Colonic mucosa (tissue), 4 donors: Measurements from ENCODE around the gene POMP. TPM values are rescaled to one million over a fixed set of nuclear protein-coding genes. Genes with fewer than 3 reads are reported as not detected.

ENCODE experiments used
- DNase-seq: peaks from one replicate; pipeline ENCODE4 v3.0.0-alpha.2; 2020
- H3K27ac ChIP-seq: fragments of 200-600 bp; one replicate; pipeline ENCODE4 v1.8.0; 2021
- H3K27me3 ChIP-seq: fragments of 200-600 bp; one replicate; pipeline ENCODE4 v1.8.0; 2021
- H3K36me3 ChIP-seq: fragments of 200-600 bp; one replicate; pipeline ENCODE4 v1.8.0; 2021
- H3K4me1 ChIP-seq: fragments of 200-600 bp; one replicate; pipeline ENCODE4 v1.8.0; 2021; ENCODE audit warnings: mild to moderate bottlenecking
- H3K4me3 ChIP-seq: fragments of 200-600 bp; one replicate; pipeline ENCODE4 v1.8.0; 2021
- H3K9ac ChIP-seq, 2 donors: one replicate each; pipeline ENCODE4 v1.7.0; 2013; ENCODE audit warnings: control low read depth in 2 of 2, low read depth in 2 of 2, low read length in 2 of 2
- H3K9me3 ChIP-seq: fragments of 200-600 bp; one replicate; pipeline ENCODE4 v1.8.0; 2021
- intact Hi-C: fragments of 100-400 bp; cut with DNase I; formaldehyde crosslinking; loops from one replicate; pipeline ENCODE4 v1.14.1; 2022
- total RNA-seq, 2 donors: library from RNA; stranded (reverse); fragmentation: NEBNext Ultra II Directional in 1 of 2; extraction: Animal tissue kit (Norgen Biotek cat#: 25700) in 1 of 2; gene quantifications; one replicate each; pipeline ENCODE4 v1.2.1, GENCODE V29; 2021
- TF ChIP-seq, protein P1 (sequence below): fragments of 200-600 bp; IDR thresholded peaks from one replicate; pipeline ENCODE4 v1.8.0; 2022; ENCODE audit warnings: antibody characterized with exemption, mild to moderate bottlenecking
- donor health status: healthy.
- donor health status: DM: no; HTN: no; CAD: no.
- donor health status: DM: no; HTN: no; CAD: no.

POMP gene
- total RNA-seq, 2 donors from 2014 or later, result 82.0 to 94.1 TPM

DNA sequence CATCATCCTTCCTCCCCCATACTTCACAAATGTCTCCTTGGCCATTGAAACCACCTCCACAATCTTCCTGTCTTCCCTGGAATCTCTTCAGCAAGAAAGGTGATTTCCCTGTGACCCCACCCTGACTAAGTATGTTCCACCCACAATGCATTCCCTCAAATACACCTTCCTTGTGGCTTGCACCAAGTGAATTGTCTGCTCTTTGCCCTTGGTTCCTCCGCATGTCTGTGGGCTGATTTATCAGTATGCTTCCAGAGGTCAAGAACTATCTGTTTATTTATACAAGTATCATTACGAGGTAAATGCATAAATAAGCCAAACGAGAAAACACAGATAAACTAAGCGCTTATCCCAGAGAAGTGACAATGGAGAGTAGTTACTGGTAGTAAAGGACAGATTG, 45.4 kb upstream of the POMP start:
- intact Hi-C loops, result no loop called here
- DNase-seq, result peak; percentile 21

DNA sequence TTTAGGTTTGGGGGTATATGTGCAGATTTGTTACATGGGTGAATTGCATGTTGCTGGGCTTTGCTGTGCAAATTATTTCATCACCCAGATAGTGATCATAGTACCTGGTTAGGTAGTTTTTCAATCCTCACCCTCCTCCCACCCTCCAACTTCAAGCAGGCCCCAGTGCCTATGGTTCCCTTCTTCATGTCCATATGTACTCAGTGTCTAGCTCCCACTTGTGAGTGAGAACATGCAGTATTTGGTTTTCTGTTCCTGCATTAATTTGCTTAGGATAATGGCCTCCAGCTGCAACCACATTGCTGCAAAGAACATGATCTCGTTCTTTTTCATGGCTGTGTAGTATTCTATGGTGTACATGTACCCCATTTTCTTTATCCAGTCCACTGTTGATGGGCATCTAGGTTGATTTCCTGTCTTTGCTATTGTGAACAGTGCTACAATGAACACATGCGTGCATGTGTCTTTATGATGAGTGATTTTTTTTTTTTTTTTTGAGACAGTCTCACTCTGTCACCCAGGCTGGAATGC, 42.9 kb upstream of the POMP start:
- TF ChIP-seq, protein P1, sequence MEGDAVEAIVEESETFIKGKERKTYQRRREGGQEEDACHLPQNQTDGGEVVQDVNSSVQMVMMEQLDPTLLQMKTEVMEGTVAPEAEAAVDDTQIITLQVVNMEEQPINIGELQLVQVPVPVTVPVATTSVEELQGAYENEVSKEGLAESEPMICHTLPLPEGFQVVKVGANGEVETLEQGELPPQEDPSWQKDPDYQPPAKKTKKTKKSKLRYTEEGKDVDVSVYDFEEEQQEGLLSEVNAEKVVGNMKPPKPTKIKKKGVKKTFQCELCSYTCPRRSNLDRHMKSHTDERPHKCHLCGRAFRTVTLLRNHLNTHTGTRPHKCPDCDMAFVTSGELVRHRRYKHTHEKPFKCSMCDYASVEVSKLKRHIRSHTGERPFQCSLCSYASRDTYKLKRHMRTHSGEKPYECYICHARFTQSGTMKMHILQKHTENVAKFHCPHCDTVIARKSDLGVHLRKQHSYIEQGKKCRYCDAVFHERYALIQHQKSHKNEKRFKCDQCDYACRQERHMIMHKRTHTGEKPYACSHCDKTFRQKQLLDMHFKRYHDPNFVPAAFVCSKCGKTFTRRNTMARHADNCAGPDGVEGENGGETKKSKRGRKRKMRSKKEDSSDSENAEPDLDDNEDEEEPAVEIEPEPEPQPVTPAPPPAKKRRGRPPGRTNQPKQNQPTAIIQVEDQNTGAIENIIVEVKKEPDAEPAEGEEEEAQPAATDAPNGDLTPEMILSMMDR, result no peak
- no peaks in the 10 kb centered on the region for H3K4me1 ChIP-seq
- no peaks in the 10 kb centered on the region for H3K27me3 ChIP-seq
- no peak overlapping the region for H3K9ac ChIP-seq
- no peak overlapping the region for H3K27ac ChIP-seq
- no peak for DNase-seq
- H3K9me3 ChIP-seq, result no peaks in the 10 kb centered on the region
- intact Hi-C loops, result no loop called here
- no peak overlapping the region for H3K4me3 ChIP-seq
- no peaks in the 10 kb centered on the region for H3K36me3 ChIP-seq

More for the DNA sequence above, 45.4 kb upstream of the POMP start:
- no peak overlapping the region for H3K4me3 ChIP-seq
- no peaks in the 10 kb centered on the region for H3K36me3 ChIP-seq
- H3K9me3 ChIP-seq, result no peaks in the 10 kb centered on the region
- TF ChIP-seq, protein P1, result no peak
- H3K27me3 ChIP-seq, result no peaks in the 10 kb centered on the region
- H3K9ac ChIP-seq, result no peak overlapping the region
- no peak overlapping the region for H3K27ac ChIP-seq
- H3K4me1 ChIP-seq, result no peaks in the 10 kb centered on the region

DNA sequence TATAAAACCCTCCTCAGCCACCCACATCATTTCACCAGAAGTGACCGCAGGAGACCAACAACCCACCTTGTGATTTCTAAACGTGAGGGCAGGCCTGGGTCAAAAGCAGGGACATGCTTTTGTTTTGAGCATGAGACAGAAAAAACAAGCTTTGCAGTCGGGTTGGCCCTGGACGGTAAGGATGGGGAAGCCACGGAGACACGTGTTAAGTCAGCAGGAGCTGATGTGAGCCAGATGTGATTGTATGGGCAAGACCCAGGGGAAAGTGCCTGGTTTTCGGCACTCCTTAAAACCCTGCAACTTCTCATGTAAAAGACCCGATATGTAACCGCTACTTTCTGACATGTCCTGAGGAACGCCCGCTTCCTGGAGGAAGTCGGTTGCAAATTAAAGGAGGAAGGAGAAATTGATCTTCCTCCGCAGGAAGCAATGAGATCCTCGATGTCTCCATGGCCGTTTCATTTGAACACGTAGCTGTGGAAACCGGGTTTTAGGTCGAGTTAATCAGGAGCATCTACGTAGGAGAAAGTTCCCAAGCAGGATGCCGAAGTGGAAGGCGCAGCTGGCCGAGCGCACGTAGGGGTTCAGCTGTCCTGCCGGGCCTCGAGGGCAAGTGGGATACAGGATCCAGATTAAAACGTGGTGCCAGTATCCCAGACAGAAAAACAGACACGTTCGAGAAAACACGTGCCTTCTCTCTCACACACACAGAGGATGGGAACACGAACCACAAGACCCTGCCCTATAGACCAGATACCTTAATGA, 40.5 kb upstream of the POMP start:
- DNase-seq, result no peak
- Histone ChIP-seq H3K4me1 (no peaks in the 10 kb centered on the region), H3K9ac (no peak overlapping the region), H3K4me3 (no peak overlapping the region), H3K36me3 (no peaks in the 10 kb centered on the region), H3K27ac (no peak overlapping the region), H3K27me3 (no peaks in the 10 kb centered on the region), H3K9me3 (no peaks in the 10 kb centered on the region)
- intact Hi-C loops, result no loop called here
- TF ChIP-seq, protein P1, result no peak

DNA sequence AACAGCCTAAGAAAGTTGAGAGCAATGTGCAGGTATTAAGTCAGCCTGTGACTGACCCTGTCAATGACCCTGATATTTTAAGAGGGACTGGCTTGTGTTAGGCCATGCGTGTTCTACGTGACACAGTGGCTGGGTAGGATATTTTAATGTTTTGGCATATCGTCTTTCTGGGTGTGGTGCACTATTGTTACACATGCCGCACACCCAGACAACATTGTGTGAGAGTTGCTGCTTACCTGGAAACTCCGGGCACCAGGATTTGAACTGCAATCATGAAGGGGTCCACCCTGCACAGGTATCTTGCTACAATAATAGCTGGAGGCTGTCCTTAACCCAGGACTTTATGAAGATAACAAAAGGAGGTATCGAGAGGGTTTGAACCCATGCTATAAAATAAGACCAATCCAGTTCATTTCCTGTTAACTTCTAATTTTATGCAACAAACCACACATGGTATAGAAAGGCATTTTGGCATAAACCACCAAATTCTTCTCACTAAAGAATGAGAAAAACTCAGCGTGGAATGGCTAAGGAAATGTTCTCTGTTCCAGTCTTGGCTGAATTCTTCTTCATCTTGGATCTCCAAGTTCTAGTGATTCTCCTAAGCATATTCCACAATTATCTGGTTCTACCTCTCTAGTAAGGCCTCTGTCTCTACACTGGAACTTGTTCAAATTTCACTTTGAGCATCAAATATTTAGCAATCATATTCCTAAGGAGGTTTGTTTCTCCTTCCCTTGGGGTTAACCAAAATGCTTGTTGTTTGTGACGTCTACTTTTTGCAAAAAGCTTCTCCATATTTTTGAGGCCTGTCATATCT, 38.7 kb upstream of the POMP start:
- no peaks in the 10 kb centered on the region for H3K4me1 ChIP-seq
- no peaks in the 10 kb centered on the region for H3K36me3 ChIP-seq
- no peaks in the 10 kb centered on the region for H3K9me3 ChIP-seq
- no peak overlapping the region for H3K4me3 ChIP-seq
- H3K9ac ChIP-seq, result no peak overlapping the region
- TF ChIP-seq, protein P1, result no peak
- DNase-seq, result no peak
- intact Hi-C loops, result no loop called here
- no peak overlapping the region for H3K27ac ChIP-seq
- H3K27me3 ChIP-seq, result no peaks in the 10 kb centered on the region

DNA sequence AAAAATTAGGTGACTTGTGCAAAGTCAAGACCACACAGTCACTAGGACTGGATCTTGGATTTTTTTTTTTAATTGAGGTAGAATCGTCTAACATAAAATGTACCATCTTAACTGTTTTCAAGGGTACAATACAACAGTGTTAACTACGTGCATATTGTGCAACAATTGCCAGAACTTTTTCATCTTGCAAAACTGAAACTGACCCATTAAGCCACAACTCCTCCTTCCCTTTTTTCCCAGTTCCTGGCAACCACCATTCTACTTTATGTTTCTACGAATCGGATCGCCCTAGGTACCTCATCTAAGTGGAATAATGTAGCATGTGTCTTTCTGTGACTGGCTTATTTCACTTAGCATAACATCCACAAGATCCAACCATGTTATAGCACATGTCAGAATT, 37.5 kb upstream of the POMP start:
- no peak overlapping the region for H3K4me3 ChIP-seq
- H3K27me3 ChIP-seq, result no peaks in the 10 kb centered on the region
- no peak for DNase-seq
- H3K4me1 ChIP-seq, result no peaks in the 10 kb centered on the region
- TF ChIP-seq, protein P1, result no peak
- no peaks in the 10 kb centered on the region for H3K9me3 ChIP-seq
- no peaks in the 10 kb centered on the region for H3K36me3 ChIP-seq
- H3K27ac ChIP-seq, result no peak overlapping the region
- intact Hi-C loops, result no loop called here
- H3K9ac ChIP-seq, result no peak overlapping the region
